CD4-positive, alpha-beta T cell treated with Interleukin-21 for 1 hour (primary cell): ENCODE measurements around the gene WNT1.

Experiments used
- DNase-seq: peaks from one replicate; pipeline ENCODE4 v3.0.0-alpha.2; 2020

WNT1 gene

DNA sequence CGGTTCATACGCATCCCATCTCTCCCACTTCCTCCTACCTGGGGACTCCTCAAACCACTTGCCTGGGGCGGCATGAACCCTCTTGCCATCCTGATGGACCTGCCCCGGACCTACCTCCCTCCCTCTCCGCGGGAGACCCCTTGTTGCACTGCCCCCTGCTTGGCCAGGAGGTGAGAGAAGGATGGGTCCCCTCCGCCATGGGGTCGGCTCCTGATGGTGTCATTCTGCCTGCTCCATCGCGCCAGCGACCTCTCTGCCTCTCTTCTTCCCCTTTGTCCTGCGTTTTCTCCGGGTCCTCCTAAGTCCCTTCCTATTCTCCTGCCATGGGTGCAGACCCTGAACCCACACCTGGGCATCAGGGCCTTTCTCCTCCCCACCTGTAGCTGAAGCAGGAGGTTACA lies 3.6 kb downstream of the WNT1 start:
- DNase-seq, result no peak

DNA sequence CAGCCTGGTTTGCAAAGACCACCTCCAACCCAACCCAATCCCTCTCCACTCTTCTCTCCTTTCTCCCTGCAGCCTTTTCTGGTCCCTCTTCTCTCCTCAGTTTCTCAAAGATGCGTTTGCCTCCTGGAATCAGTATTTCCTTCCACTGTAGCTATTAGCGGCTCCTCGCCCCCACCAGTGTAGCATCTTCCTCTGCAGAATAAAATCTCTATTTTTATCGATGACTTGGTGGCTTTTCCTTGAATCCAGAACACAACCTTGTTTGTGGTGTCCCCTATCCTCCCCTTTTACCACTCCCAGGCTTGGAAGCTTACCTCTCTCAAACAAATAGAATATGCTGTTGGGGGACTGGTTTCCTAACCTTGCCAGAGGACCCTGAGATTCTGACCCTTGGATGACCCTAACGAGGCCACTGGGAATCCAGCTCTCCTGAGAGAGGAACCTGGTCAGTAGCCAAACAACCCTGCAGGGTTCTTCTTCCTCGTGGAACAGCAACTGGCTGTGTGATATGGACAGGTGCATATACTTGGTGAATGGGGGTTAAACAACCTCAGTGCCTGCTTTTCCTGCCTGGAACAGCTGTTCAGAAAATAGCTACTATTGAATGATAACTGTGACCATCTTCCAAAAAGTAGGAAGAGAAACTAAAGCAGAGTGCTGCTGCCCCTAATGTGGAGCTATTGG lies 4.4 kb downstream of the WNT1 start:
- DNase-seq, result no peak

GRCh38 chr12:48985475-48985897 lies 7.4 kb downstream of the WNT1 start:
- no peak for DNase-seq

DNA sequence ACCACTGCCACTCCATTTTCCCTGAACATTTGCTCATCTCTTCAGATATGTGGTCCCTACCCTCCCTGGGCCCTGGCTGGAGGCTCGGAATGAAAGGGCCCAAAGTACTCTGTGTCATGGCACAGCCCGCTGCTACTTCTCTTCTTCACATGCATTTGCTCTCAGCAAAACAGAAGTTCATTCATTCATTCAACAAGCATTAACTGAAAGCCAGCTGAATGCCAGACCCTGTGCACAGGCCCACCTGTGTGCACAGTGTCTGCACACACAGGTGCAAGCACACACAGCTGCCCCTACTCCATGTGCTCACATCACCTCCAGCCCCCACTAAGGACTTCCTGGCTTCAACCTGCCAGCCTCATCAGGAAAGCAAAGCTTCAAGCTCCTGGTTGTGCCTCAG lies 7.8 kb downstream of the WNT1 start:
- no peak for DNase-seq

- no peak for DNase-seq
Measured at GRCh38 chr12:48986720-48987291, 8.7 kb downstream of the WNT1 start.

GRCh38 chr12:48988030-48988649 lies 10.0 kb downstream of the WNT1 start:
- DNase-seq, result peak; percentile 75

DNA sequence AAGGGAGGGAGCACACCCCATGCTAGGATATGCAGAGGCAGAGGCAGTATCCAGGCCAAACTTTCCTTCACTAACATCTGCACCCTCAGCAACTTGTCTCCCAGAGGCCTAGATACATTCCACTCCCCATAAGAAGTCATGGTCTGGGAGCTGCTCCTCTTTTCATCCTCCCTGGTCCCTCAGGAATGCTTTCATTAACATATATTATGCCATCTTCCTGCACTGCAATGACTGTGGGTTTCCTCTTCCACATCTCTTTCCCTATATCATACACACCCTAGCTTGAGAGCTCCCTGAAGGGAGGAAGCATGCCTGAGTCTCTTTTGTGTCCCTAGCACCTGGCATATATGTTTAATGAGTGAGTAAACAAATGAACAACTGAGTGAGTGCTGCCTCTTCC lies 12.4 kb downstream of the WNT1 start:
- DNase-seq, result no peak

- DNase-seq, result no peak
Measured at GRCh38 chr12:48991247-48992050, 13.3 kb downstream of the WNT1 start.

DNA sequence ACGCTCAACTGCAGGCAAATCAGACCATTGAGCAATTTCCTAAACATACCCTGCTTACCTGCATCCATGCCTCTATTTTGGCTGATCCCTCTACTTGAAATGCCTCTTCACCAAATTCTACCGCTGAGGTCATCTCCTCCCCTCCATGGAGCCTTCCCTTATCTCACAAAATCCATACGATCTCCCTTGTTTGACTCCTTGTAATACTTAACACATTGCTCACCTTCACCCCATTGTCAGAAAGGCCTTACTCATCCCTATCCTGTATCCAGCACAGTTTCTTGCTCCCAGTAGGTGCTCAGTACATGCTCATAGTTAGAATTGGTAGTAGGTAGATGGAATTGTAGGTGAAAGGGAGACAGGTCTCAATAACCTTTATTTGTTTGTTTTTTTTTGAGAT lies 15.7 kb downstream of the WNT1 start:
- no peak for DNase-seq

- DNase-seq, result no peak
Measured at GRCh38 chr12:48994224-48995085, 16.3 kb downstream of the WNT1 start.

GRCh38 chr12:48995086-48995879 lies 17.2 kb downstream of the WNT1 start:
- peak; percentile 59 for DNase-seq

GRCh38 chr12:48996794-48997718 lies 18.9 kb downstream of the WNT1 start:
- DNase-seq, result peak; percentile 67

- DNase-seq, result peak; percentile 39
Measured at GRCh38 chr12:48997719-48998496, 19.8 kb downstream of the WNT1 start.

GRCh38 chr12:48998497-48999353 lies 20.6 kb downstream of the WNT1 start:
- peak; percentile 30 for DNase-seq

- DNase-seq, result peak; percentile 44
Measured at GRCh38 chr12:48999371-49000131, 21.4 kb downstream of the WNT1 start, which contains the start of gene DDN. DDN (minus strand) TSS chr12:48999375; CDS start chr12:48999287, 88 bp downstream.

DNA sequence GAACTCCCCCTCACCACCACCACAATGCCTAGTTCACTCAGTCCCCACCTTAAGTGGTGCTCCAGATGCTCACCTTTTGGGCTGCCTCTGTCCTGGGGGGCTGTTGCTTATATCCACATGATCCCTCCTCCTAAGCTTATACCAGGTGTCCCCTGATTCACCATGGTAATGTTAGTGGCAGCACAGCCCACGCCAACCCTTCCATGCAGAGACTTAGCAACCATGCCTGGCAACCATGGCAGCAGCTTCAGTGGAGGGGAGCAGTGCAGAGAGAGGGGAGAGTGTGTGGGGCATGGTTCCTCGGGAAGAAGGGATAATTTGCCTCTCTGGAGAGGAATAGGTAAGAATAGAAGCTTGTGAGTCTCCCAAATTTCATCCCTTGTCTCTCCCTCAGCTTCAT lies 22.2 kb downstream of the WNT1 start:
- no peak for DNase-seq

DNA sequence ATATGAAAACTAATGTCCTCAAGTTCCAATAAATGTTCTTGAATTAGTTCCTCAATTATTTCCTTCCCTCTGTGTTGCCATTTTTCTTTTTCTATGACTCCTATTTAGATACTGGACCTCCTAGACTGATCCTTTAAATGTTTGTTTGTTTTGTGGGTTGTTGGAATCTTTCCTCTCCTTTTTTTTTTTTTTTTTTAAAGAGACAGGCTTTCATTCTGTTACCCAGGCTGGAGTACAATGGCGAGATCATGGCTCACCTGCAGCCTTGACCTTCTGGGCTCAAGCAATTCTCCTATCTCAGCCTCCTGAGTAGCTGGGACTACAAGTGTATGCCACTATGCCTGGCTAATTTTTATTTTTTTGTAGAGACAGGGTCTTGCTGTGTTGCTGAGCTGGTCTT lies 30.8 kb downstream of the WNT1 start:
- DNase-seq, result no peak
